B cell (primary cell): Measurements from ENCODE around the gene NUDT15. TPM values are rescaled to one million over a fixed set of nuclear protein-coding genes. Genes with fewer than 3 reads are reported as not detected.

Source experiments
- ATAC-seq: fragments of 200-7000 bp; cut with Tn5 transposase; one replicate; pipeline ENCODE4 v1.10.0; 2021; ENCODE audit warnings: low read depth, mild to moderate bottlenecking, moderate number of reproducible peaks, moderate library complexity
- CTCF ChIA-PET: fragments of 350-600 bp; sonication (Branson Sonifier 250); formaldehyde crosslinking; loops from one replicate; lab custom pipeline; 2021; ENCODE audit warnings: antibody characterized with exemption, inconsistent platforms; lab: Charles Lee
- POLR2A ChIA-PET: fragments of 350-600 bp; sonication (Branson Sonifier 250); formaldehyde crosslinking; loops from one replicate; lab custom pipeline; 2021; ENCODE audit warnings: antibody characterized with exemption; lab: Charles Lee
- DNase-seq: peaks from one replicate; pipeline ENCODE4 v3.0.0; 2013
- H2AFZ ChIP-seq: 2 replicates; pipeline ENCODE4 v1.6.1; 2012; ENCODE audit warnings: mild to moderate bottlenecking, low read depth, low read length; ENCODE audit not compliant: insufficient read depth, poor library complexity, severe bottlenecking
- H3K27ac ChIP-seq, 2 donors: 1 replicate in 1 of 2; 2 replicates in 1 of 2; pipeline ENCODE4 v1.5.1; 2012 to 2013; ENCODE audit warnings: low read length in 2 of 2, mild to moderate bottlenecking in 2 of 2, moderate library complexity in 1 of 2
- H3K27me3 ChIP-seq, 4 experiments: fragments of 200-600 bp in 1 of 4; sonication (generic) in 1 of 4; replicated peaks in 1 of 4; 1 replicate in 2 of 4; 2 replicates in 2 of 4; pipeline versions ENCODE4 v1.6.1 to v1.7.0; 2013 to 2016; ENCODE audit warnings: low read length in 3 of 4, mild to moderate bottlenecking in 2 of 4, mixed read lengths in 1 of 4, moderate library complexity in 1 of 4; ENCODE audit not compliant: insufficient read depth in 4 of 4, control insufficient read depth in 3 of 4; ENCODE audit errors: control extremely low read depth in 1 of 4
- H3K36me3 ChIP-seq, 2 experiments: replicated peaks in 1 of 2; 1 replicate in 1 of 2; 2 replicates in 1 of 2; pipeline versions ENCODE4 v1.6.1 to v1.7.1; 2013; ENCODE audit warnings: low read length in 1 of 2; ENCODE audit not compliant: insufficient read depth in 2 of 2, control insufficient read depth in 1 of 2; ENCODE audit errors: control extremely low read depth in 1 of 2, extremely low read depth in 1 of 2
- H3K4me1 ChIP-seq, 2 donors: fragments of 200-600 bp in 1 of 2; sonication (generic) in 1 of 2; 1 replicate in 1 of 2; 2 replicates in 1 of 2; pipeline versions ENCODE4 v1.5.1 to v1.6.1; 2013 to 2017; ENCODE audit warnings: low read length in 2 of 2; ENCODE audit not compliant: control insufficient read depth in 2 of 2, insufficient read depth in 2 of 2
- H3K4me2 ChIP-seq: replicated peaks from 2 replicates; pipeline ENCODE3; 2012; ENCODE audit warnings: mild to moderate bottlenecking, low read depth, low read length; ENCODE audit not compliant: poor library complexity, severe bottlenecking
- H3K4me3 ChIP-seq, 5 experiments: fragments of 200-600 bp in 1 of 5; sonication (generic) in 1 of 5; 1 replicate in 3 of 5; 2 replicates in 2 of 5; pipeline versions ENCODE4 v1.5.1 to v1.7.0; 2011 to 2016; ENCODE audit warnings: low read length in 4 of 5, mild to moderate bottlenecking in 4 of 5, low read depth in 2 of 5, control low read depth in 1 of 5, moderate library complexity in 1 of 5; ENCODE audit not compliant: insufficient read depth in 1 of 5; ENCODE audit errors: control extremely low read depth in 1 of 5, extremely low read depth in 1 of 5
- H3K79me2 ChIP-seq: fragments of 200-600 bp; sonication (generic); one replicate; pipeline ENCODE4 v1.6.0; 2016; ENCODE audit warnings: low read length; ENCODE audit not compliant: control insufficient read depth, insufficient read depth
- H3K9ac ChIP-seq: fragments of 200-600 bp; sonication (generic); 2 replicates; pipeline ENCODE4 v1.6.1; 2017; ENCODE audit warnings: mild to moderate bottlenecking, low read length, moderate library complexity
- H3K9me3 ChIP-seq, 3 donors: one replicate each; pipeline versions ENCODE4 v1.6.1 to v1.7.1; 2013; ENCODE audit warnings: low read length in 2 of 3; ENCODE audit not compliant: control insufficient read depth in 2 of 3, insufficient read depth in 1 of 3; ENCODE audit errors: control extremely low read depth in 1 of 3
- H4K20me1 ChIP-seq: 2 replicates; pipeline ENCODE4 v1.6.0; 2012; ENCODE audit warnings: mild to moderate bottlenecking, low read length; ENCODE audit not compliant: insufficient read depth, control insufficient read depth, poor library complexity, severe bottlenecking
- H3K27ac Mint-ChIP-seq: one replicate; pipeline ENCODE4 v1.8.0; 2021; ENCODE audit warnings: mixed read lengths
- H3K27me3 Mint-ChIP-seq: one replicate; pipeline ENCODE4 v1.8.0; 2021; ENCODE audit warnings: mixed read lengths
- H3K4me1 Mint-ChIP-seq: one replicate; pipeline ENCODE4 v1.8.0; 2021; ENCODE audit warnings: mixed read lengths
- H3K4me3 Mint-ChIP-seq: one replicate; pipeline ENCODE4 v1.8.0; 2021; ENCODE audit warnings: mixed read lengths
- H3K9me3 Mint-ChIP-seq: one replicate; pipeline ENCODE4 v1.8.0; 2022; ENCODE audit warnings: mixed read lengths; ENCODE audit not compliant: insufficient read depth
- CTCF ChIP-seq: fragments of 200-600 bp; IDR thresholded peaks from one replicate; pipeline ENCODE4 v1.8.0; 2022; ENCODE audit warnings: antibody characterized with exemption, mild to moderate bottlenecking
- EZH2 ChIP-seq: IDR thresholded peaks from 2 replicates; pipeline ENCODE4 v1.6.1; 2012; ENCODE audit warnings: borderline replicate concordance, low read depth, mild to moderate bottlenecking, moderate library complexity, low read length; ENCODE audit not compliant: insufficient read depth, poor library complexity, severe bottlenecking
- WGBS: methylation state at CpG from one replicate; pipeline ENCODE4 v1.1.5; 2013; ENCODE audit warnings: missing lambda C conversion rate; ENCODE audit not compliant: insufficient coverage; 5-methylcytosine and 5-hydroxymethylcytosine counted together
- intact Hi-C: fragments of 100-400 bp; cut with micrococcal nuclease; formaldehyde crosslinking; loops from one replicate; pipeline ENCODE4 v1.10.0; 2022
- polyA plus RNA-seq: library from polyadenylated mRNA; depleted of rRNA; stranded (reverse); fragments of >200 nt; gene quantifications from 2 replicates; pipeline ENCODE4 v1.2.3, GENCODE V29; 2012
- total RNA-seq, 2 donors: library from RNA; stranded (reverse); fragments of 120-200 nt in 1 of 2; gene quantifications; 1 replicate in 1 of 2; 2 replicates in 1 of 2; pipeline versions ENCODE4 v1.2.3 to v1.2.4, GENCODE V29; 2013 to 2022

NUDT15 gene
- total and polyA plus RNA-seq, 2 donors (not counting 1 experiment from before 2014, with no cell fraction given), result 4.2 to 6.0 TPM

DNA sequence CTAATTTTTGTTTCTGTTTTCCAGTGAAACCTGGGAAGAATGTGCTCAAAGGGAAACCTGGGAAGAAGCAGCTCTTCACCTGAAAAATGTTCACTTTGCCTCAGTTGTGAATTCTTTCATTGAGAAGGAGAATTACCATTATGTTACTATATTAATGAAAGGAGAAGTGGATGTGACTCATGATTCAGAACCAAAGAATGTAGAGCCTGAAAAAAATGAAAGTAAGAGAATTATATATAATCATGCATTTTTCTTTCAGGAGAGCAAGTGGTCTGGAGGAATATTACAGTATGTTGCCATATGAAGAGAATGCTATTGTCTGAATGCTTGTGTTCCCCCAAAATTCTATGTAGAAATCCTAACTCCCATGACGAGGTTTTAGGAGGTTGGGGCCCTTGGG lies 3.4 kb downstream of the NUDT15 start:
- H3K79me2 ChIP-seq, result no peaks in the 10 kb centered on the region
- WGBS, result no CpG with 5 or more reads among the region's 1 CpG
- H3K27ac ChIP-seq, result no peak overlapping the region
- H2AFZ ChIP-seq, result no peak overlapping the region
- Mint-ChIP-seq H3K27me3 (no peaks in the 10 kb centered on the region), H3K9me3 (no peaks in the 10 kb centered on the region), H3K27ac (no peak overlapping the region), H3K4me3 (no peak overlapping the region), H3K4me1 (peaks cover 22% of the 10 kb centered on the region)
- H3K9me3 ChIP-seq, result no peaks in the 10 kb centered on the region
- H3K9ac ChIP-seq, result no peak overlapping the region
- ChIA-PET POLR2A (interaction anchor here (1.0 kb wide), 1 partner anchor 38 kb away, joined by 3 read pairs; no protein-coding TSS in a partner anchor), CTCF (no interaction called here)
- DNase-seq (no peak), ATAC-seq (no peak)
- peaks cover 13 to 18% of the 10 kb centered on the region in 2 donors for H3K4me1 ChIP-seq
- no peak overlapping the region for H3K4me3 ChIP-seq
- peaks cover 0 to 6% of the 10 kb centered on the region in 2 experiments for H3K36me3 ChIP-seq
- intact Hi-C loops, result no loop called here
- H4K20me1 ChIP-seq, result no peaks in the 10 kb centered on the region
- no peak overlapping the region for H3K4me2 ChIP-seq
- no peaks in the 10 kb centered on the region for H3K27me3 ChIP-seq
- TF ChIP-seq CTCF (no peak), EZH2 (no peak)

GRCh38 chr13:48042894-48043293 lies 5.4 kb downstream of the NUDT15 start:
- Mint-ChIP-seq H3K9me3 (no peaks in the 10 kb centered on the region), H3K27me3 (no peaks in the 10 kb centered on the region), H3K4me1 (peaks cover 11% of the 10 kb centered on the region), H3K4me3 (no peak overlapping the region), H3K27ac (no peak overlapping the region)
- CTCF ChIA-PET, result no interaction called here
- H4K20me1 ChIP-seq, result no peaks in the 10 kb centered on the region
- no peak overlapping the region for H2AFZ ChIP-seq
- H3K9me3 ChIP-seq, result no peaks in the 10 kb centered on the region
- intact Hi-C loops, result no loop called here
- no peaks in the 10 kb centered on the region for H3K27me3 ChIP-seq
- H3K4me1 ChIP-seq, result peaks cover 7 to 9% of the 10 kb centered on the region in 2 donors
- no peak overlapping the region for H3K4me3 ChIP-seq
- DNase-seq (no peak), ATAC-seq (no peak)
- no peak overlapping the region for H3K27ac ChIP-seq
- no peak for TF ChIP-seq CTCF
- no peak for TF ChIP-seq EZH2
- H3K9ac ChIP-seq, result no peak overlapping the region
- POLR2A ChIA-PET, result no interaction called here
- peaks cover 0 to 6% of the 10 kb centered on the region in 2 experiments for H3K36me3 ChIP-seq
- H3K4me2 ChIP-seq, result no peak overlapping the region
- no CpG with 5 or more reads among the region's 2 CpGs for WGBS
- no peaks in the 10 kb centered on the region for H3K79me2 ChIP-seq
